GM23248 (cell line): ENCODE measurements around the gene CLCN6. TPM values are rescaled to one million over a fixed set of nuclear protein-coding genes. Genes with fewer than 3 reads are reported as not detected.

Experiments used
- DNase-seq: peaks from one replicate; pipeline ENCODE4 v3.0.0-alpha.2; 2015
- H2AFZ ChIP-seq: fragments of 200-600 bp; sonication (generic); 2 replicates; pipeline ENCODE4 v1.6.1; 2016; ENCODE audit warnings: antibody characterized with exemption
- H3F3A ChIP-seq: fragments of 200-600 bp; sonication (generic); 2 replicates; pipeline ENCODE4 v1.6.1; 2016; ENCODE audit warnings: mild to moderate bottlenecking, antibody characterized with exemption, mixed run types; ENCODE audit not compliant: insufficient read depth
- H3K27ac ChIP-seq: fragments of 200-600 bp; sonication (generic); 2 replicates; pipeline ENCODE4 v1.5.1; 2016; ENCODE audit warnings: mild to moderate bottlenecking
- H3K27me3 ChIP-seq: fragments of 200-600 bp; sonication (generic); replicated peaks from 2 replicates; pipeline ENCODE4 v1.6.1; 2016; ENCODE audit warnings: mild to moderate bottlenecking; ENCODE audit not compliant: insufficient read depth
- H3K36me3 ChIP-seq: fragments of 200-600 bp; sonication (generic); 2 replicates; pipeline ENCODE4 v1.6.1; 2016; ENCODE audit warnings: low read depth, mild to moderate bottlenecking
- H3K4me1 ChIP-seq: fragments of 200-600 bp; sonication (generic); 2 replicates; pipeline ENCODE4 v1.6.1; 2016; ENCODE audit warnings: mild to moderate bottlenecking; ENCODE audit not compliant: insufficient read depth
- H3K4me2 ChIP-seq: fragments of 200-600 bp; sonication (generic); one replicate; pipeline ENCODE4 v1.6.1; 2016; ENCODE audit warnings: mild to moderate bottlenecking; ENCODE audit not compliant: unreplicated experiment
- H3K4me3 ChIP-seq: fragments of 200-600 bp; sonication (generic); 2 replicates; pipeline ENCODE4 v1.5.1; 2016; ENCODE audit warnings: mild to moderate bottlenecking
- H3K79me2 ChIP-seq: fragments of 200-600 bp; sonication (generic); 2 replicates; pipeline ENCODE4 v1.6.1; 2016; ENCODE audit warnings: mild to moderate bottlenecking; ENCODE audit not compliant: insufficient read depth
- H3K9ac ChIP-seq: fragments of 200-600 bp; sonication (generic); 2 replicates; pipeline ENCODE4 v1.6.1; 2016; ENCODE audit warnings: mild to moderate bottlenecking
- H3K9me2 ChIP-seq: fragments of 200-600 bp; sonication (generic); 2 replicates; pipeline ENCODE4 v1.6.1; 2016; ENCODE audit warnings: mixed run types, mild to moderate bottlenecking, moderate library complexity; ENCODE audit not compliant: insufficient read depth
- H3K9me3 ChIP-seq: fragments of 200-600 bp; sonication (generic); one replicate; pipeline ENCODE4 v1.6.1; 2017; ENCODE audit warnings: low read depth
- H4K20me1 ChIP-seq: fragments of 200-600 bp; sonication (generic); 2 replicates; pipeline ENCODE4 v1.6.0; 2016; ENCODE audit not compliant: insufficient read depth
- EZH2 ChIP-seq: fragments of 200-600 bp; sonication (generic); IDR thresholded peaks from 2 replicates; pipeline ENCODE4 v1.6.1; 2018; ENCODE audit warnings: antibody characterized with exemption, mild to moderate bottlenecking; ENCODE audit not compliant: insufficient read depth, poor library complexity, severe bottlenecking
- EZH2phosphoT487 ChIP-seq: fragments of 200-600 bp; sonication (generic); IDR thresholded peaks from 2 replicates; pipeline ENCODE4 v1.6.1; 2018; ENCODE audit warnings: antibody characterized with exemption, moderate library complexity, mild to moderate bottlenecking, low read depth; ENCODE audit not compliant: insufficient read depth
- WGBS, 2 experiments: methylation state at CpG; one replicate each; pipeline ENCODE4 v1.1.6; 2015 to 2017; ENCODE audit warnings: low lambda C conversion rate in 2 of 2, low coverage in 1 of 2; ENCODE audit errors: missing lambda C conversion rate in 2 of 2; 5-methylcytosine and 5-hydroxymethylcytosine counted together
- in situ Hi-C: fragments of 300-500 bp; cut with MboI; formaldehyde crosslinking; loops from 2 replicates; pipeline ENCODE4 v1.15.0; 2020
- polyA plus RNA-seq: library from polyadenylated mRNA; unstranded; fragments of >200 nt; fragmentation: Nextera tagmentation; extraction: Ambion mirVana; gene quantifications from 2 replicates; pipeline ENCODE4 v1.2.1, GENCODE V29; 2016
- total RNA-seq: library from RNA; depleted of rRNA; stranded (reverse); fragments of >200 nt; shearing (Covaris generic); gene quantifications from 2 replicates; pipeline ENCODE4 v1.2.3, GENCODE V29; 2014

The CLCN6 gene
- total and polyA plus RNA-seq, 2 experiments from 2014 or later, result 4.9 to 5.4 TPM

GRCh38 chr1:11879311-11880180, 73.6 kb downstream of the CLCN6 start:
- Histone ChIP-seq H3K4me1 (no peaks in the 10 kb centered on the region), H3K27me3 (peaks cover 6% of the 10 kb centered on the region; the same call in 1 of the 2 replicates)
- 61 to 66% methylated on average over 24 to 28 of the region's 28 CpGs for WGBS, 2 experiments

DNA sequence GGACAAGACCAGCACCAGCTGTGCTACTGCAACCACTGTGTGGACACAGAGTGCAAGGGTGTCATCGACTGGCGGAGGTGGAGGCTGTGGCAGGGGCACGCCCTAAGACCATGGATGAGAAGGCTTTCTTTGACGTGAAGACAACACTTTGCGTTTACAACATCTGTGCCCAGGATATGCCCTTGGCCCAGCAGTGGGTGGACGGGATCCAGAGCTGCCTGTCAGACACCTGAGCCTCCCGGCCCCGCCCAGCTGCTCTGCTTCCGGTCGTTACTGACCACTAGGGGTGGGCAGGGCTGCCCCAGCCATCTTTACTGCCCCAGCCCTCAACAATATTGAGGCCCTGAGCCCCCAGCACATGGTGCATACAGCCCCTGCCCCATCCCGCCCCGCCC, 74.2 kb downstream of the CLCN6 start:
- Histone ChIP-seq H3K9ac (no peak overlapping the region), H3K36me3 (no peaks in the 10 kb centered on the region), H3K27me3 (peaks cover 7% of the 10 kb centered on the region; the same call in 1 of the 2 replicates), H3F3A (no peaks in the 10 kb centered on the region), H2AFZ (no peak overlapping the region), H3K79me2 (no peaks in the 10 kb centered on the region), H3K27ac (no peak overlapping the region), H4K20me1 (no peaks in the 10 kb centered on the region), H3K4me2 (no peak overlapping the region), H3K4me3 (no peak overlapping the region), H3K4me1 (no peaks in the 10 kb centered on the region), H3K9me2 (no peaks in the 10 kb centered on the region), H3K9me3 (no peaks in the 10 kb centered on the region)
- in situ Hi-C loops, result no loop called here
- WGBS, 2 experiments, result 44 to 48% methylated on average over 11 to 12 of the region's 12 CpGs
- DNase-seq, result no peak
- TF ChIP-seq EZH2 (no peak), EZH2phosphoT487 (no peak)

More at GRCh38 chr1:11879311-11880180, 73.6 kb downstream of the CLCN6 start:
- H3K36me3 ChIP-seq, result no peaks in the 10 kb centered on the region
- no peaks in the 10 kb centered on the region for H3K9me3 ChIP-seq
- no peaks in the 10 kb centered on the region for H4K20me1 ChIP-seq
- DNase-seq, result no peak
- no peak overlapping the region for H3K27ac ChIP-seq
- no peaks in the 10 kb centered on the region for H3K79me2 ChIP-seq
- H3K9ac ChIP-seq, result no peak overlapping the region
- H2AFZ ChIP-seq, result no peak overlapping the region
- no peak for TF ChIP-seq EZH2phosphoT487
- TF ChIP-seq EZH2, result no peak
- H3F3A ChIP-seq, result no peaks in the 10 kb centered on the region
- in situ Hi-C loops, result no loop called here
- H3K4me2 ChIP-seq, result no peak overlapping the region
- no peaks in the 10 kb centered on the region for H3K9me2 ChIP-seq
- H3K4me3 ChIP-seq, result no peak overlapping the region

DNA sequence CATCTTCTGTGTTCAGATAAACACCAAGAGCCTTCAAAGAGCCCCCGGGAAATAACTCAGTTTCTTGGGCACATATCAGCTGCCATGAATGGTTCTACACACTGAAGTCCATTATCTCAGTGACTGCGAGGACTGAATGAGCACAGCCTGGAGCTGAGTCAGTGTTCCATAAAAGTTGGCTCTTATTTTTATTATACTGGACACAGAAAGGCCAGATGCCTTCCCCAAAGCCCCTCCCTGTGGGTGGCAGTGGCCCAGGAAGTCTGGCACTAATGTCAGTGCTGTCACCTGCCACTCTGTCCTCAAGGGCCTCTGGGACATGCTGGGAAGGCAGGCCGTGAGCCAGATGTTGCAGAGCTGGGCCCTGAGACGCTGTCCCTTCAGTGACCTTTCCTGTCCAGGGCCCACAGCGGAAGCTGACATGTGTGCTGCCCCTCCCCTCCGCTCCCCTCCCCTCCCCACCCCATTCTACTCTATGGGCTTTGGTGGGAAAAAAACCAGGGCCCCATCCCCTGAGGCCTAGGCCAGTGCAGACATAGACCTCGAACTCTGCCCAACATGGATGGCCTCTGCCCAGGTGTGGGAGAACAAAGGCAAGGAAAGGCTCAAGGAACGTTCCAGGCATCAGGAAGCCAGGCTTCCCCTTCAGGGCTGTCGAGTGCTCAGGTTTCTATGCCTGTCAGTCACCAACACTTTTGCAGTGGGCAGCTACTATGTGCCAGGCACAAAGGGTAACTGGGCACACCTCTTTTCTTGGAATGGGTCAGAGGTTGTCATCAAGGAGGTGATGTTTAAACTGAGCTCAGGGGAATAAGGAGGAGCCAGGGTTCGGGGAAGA, 75.1 kb downstream of the CLCN6 start:
- H2AFZ ChIP-seq, result no peak overlapping the region
- H3K36me3 ChIP-seq, result no peaks in the 10 kb centered on the region
- no peak overlapping the region for H3K4me2 ChIP-seq
- no peaks in the 10 kb centered on the region for H3K9me2 ChIP-seq
- no peaks in the 10 kb centered on the region for H3K4me1 ChIP-seq
- no peak overlapping the region for H3K4me3 ChIP-seq
- in situ Hi-C loops, result no loop called here
- H3F3A ChIP-seq, result no peaks in the 10 kb centered on the region
- H3K27me3 ChIP-seq, result peaks cover 14% of the 10 kb centered on the region; the same call in 1 of the 2 replicates
- WGBS, 2 experiments, result 20 to 36% methylated on average over 7 to 10 of the region's 10 CpGs
- H3K9ac ChIP-seq, result no peak overlapping the region
- H3K79me2 ChIP-seq, result no peaks in the 10 kb centered on the region
- no peaks in the 10 kb centered on the region for H4K20me1 ChIP-seq
- TF ChIP-seq EZH2, result no peak
- TF ChIP-seq EZH2phosphoT487, result no peak
- H3K9me3 ChIP-seq, result no peaks in the 10 kb centered on the region
- no peak for DNase-seq
- no peak overlapping the region for H3K27ac ChIP-seq

- Histone ChIP-seq H3K79me2 (no peaks in the 10 kb centered on the region), H2AFZ (no peak overlapping the region), H3K9me2 (no peaks in the 10 kb centered on the region), H3K4me3 (no peak overlapping the region), H3K36me3 (no peaks in the 10 kb centered on the region), H3K9ac (no peak overlapping the region), H4K20me1 (no peaks in the 10 kb centered on the region), H3K27me3 (peaks cover 14% of the 10 kb centered on the region; the same call in 1 of the 2 replicates), H3K4me1 (no peaks in the 10 kb centered on the region), H3K27ac (no peak overlapping the region), H3K9me3 (no peaks in the 10 kb centered on the region), H3F3A (no peaks in the 10 kb centered on the region), H3K4me2 (no peak overlapping the region)
- 70 to 74% methylated on average over 18 of the region's 18 CpGs for WGBS, 2 experiments
- DNase-seq, result no peak
- in situ Hi-C loops, result no loop called here
- TF ChIP-seq EZH2phosphoT487 (no peak), EZH2 (no peak)
These were observed 75.9 kb downstream of the CLCN6 start for GRCh38 chr1:11881749-11882441.
